HepG2 (cell line): Measurements from ENCODE around the gene ADGRF1.

ENCODE experiments used
- HDAC6 ChIP-seq: fragments of 200-600 bp; sonication (generic); IDR thresholded peaks from 2 replicates; pipeline ENCODE4 v1.7.0; 2017; ENCODE audit warnings: mild to moderate bottlenecking, antibody characterized with exemption, low read length, low read depth
- POLR2AphosphoS2 ChIP-seq: IDR thresholded peaks from 2 replicates; pipeline ENCODE4 v1.6.1; 2011; ENCODE audit warnings: low read depth, low read length, improper control_type of control experiment
- POLR2G ChIP-seq: fragments of 200-400 bp; formaldehyde crosslinking; IDR thresholded peaks from 2 replicates; pipeline ENCODE4 v1.6.1; 2018; ENCODE audit warnings: mild to moderate bottlenecking, low read depth, low read length, moderate library complexity
- TCF7 ChIP-seq: sonication (generic); IDR thresholded peaks from 2 replicates; pipeline ENCODE4 v1.6.1; 2016; ENCODE audit warnings: antibody characterized with exemption, low read depth
- TF ChIP-seq, protein P1 (sequence below): IDR thresholded peaks from 2 replicates; pipeline ENCODE4 v1.6.1; 2016; ENCODE audit warnings: missing compliant biosample characterization, missing genetic modification reagents, borderline replicate concordance

GRCh38 chr6:47047097-47047478 is 5.0 kb upstream of the ADGRF1 start:
- TF ChIP-seq TCF7 (no peak), POLR2G (no peak), POLR2AphosphoS2 (no peak), HDAC6 (no peak)
- TF ChIP-seq, protein P1, sequence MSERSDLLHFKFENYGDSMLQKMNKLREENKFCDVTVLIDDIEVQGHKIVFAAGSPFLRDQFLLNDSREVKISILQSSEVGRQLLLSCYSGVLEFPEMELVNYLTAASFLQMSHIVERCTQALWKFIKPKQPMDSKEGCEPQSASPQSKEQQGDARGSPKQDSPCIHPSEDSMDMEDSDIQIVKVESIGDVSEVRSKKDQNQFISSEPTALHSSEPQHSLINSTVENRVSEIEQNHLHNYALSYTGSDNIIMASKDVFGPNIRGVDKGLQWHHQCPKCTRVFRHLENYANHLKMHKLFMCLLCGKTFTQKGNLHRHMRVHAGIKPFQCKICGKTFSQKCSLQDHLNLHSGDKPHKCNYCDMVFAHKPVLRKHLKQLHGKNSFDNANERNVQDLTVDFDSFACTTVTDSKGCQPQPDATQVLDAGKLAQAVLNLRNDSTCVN, result no peak
